ENCODE data around the gene RBM15.
A peak's percentile ranks its signal among the peaks of the same experiment; 100 is the strongest.

DNA sequence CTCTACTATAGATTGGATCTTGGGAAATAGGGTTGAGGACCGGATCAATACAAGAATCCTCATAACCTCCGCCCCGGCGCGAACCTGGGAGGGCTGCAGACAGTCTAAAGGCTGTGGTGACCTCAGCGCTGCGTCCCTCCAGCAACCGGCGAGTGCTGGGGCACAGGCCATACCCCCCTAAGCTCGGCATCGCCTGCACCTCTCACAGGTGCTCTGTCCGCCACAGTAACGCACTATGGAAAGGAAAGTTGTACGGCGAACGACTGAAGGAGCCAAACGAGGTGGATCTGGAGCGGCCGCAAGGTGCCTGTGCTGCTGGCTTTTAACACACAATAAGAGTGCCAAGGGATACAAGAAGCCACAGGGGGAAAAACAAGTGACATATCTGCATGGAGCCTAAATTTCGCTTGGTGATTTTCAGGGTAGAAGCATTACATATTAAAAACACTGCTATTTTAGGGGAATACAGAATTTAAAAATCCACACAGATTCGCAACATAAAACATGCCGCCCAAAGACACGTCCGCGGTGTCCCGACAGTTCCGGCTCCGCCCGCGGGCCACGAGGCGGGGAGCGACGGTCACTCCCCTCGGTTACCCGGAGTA, 1.4 kb upstream of the RBM15 start:
- no peak for TF ChIP-seq MYC (CRISPR knock-in tag; IDR thresholded peaks at IDR 0.05; ENCODE audit: borderline replicate concordance)
- TF ChIP-seq, protein P1, sequence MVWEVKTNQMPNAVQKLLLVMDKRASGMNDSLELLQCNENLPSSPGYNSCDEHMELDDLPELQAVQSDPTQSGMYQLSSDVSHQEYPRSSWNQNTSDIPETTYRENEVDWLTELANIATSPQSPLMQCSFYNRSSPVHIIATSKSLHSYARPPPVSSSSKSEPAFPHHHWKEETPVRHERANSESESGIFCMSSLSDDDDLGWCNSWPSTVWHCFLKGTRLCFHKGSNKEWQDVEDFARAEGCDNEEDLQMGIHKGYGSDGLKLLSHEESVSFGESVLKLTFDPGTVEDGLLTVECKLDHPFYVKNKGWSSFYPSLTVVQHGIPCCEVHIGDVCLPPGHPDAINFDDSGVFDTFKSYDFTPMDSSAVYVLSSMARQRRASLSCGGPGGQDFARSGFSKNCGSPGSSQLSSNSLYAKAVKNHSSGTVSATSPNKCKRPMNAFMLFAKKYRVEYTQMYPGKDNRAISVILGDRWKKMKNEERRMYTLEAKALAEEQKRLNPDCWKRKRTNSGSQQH (CRISPR knock-in tag; IDR thresholded peaks at IDR 0.05; ENCODE audit: low read depth), result no peak
- TF ChIP-seq, protein P2, sequence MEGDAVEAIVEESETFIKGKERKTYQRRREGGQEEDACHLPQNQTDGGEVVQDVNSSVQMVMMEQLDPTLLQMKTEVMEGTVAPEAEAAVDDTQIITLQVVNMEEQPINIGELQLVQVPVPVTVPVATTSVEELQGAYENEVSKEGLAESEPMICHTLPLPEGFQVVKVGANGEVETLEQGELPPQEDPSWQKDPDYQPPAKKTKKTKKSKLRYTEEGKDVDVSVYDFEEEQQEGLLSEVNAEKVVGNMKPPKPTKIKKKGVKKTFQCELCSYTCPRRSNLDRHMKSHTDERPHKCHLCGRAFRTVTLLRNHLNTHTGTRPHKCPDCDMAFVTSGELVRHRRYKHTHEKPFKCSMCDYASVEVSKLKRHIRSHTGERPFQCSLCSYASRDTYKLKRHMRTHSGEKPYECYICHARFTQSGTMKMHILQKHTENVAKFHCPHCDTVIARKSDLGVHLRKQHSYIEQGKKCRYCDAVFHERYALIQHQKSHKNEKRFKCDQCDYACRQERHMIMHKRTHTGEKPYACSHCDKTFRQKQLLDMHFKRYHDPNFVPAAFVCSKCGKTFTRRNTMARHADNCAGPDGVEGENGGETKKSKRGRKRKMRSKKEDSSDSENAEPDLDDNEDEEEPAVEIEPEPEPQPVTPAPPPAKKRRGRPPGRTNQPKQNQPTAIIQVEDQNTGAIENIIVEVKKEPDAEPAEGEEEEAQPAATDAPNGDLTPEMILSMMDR (CRISPR knock-in tag; IDR thresholded peaks at IDR 0.05), result no peak
- TF ChIP-seq, protein P3, sequence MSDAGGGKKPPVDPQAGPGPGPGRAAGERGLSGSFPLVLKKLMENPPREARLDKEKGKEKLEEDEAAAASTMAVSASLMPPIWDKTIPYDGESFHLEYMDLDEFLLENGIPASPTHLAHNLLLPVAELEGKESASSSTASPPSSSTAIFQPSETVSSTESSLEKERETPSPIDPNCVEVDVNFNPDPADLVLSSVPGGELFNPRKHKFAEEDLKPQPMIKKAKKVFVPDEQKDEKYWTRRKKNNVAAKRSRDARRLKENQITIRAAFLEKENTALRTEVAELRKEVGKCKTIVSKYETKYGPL (CRISPR knock-in tag; IDR thresholded peaks at IDR 0.05), result no peak
- peak; percentile 70 for TF ChIP-seq ZC3H4 (CRISPR knock-in tag; IDR thresholded peaks at IDR 0.05; ENCODE audit: borderline replicate concordance)
- TF ChIP-seq ZBTB40 (IDR thresholded peaks at IDR 0.05), result no peak
- no peak for TF ChIP-seq ZBTB40 (CRISPR knock-in tag; IDR thresholded peaks at IDR 0.05)
- no peak for TF ChIP-seq IKZF1 (IDR thresholded peaks at IDR 0.05)
- TF ChIP-seq CEBPB (IDR thresholded peaks at IDR 0.05; ENCODE audit: borderline replicate concordance, low read depth, low read length), result no peak
- TF ChIP-seq, protein P4, sequence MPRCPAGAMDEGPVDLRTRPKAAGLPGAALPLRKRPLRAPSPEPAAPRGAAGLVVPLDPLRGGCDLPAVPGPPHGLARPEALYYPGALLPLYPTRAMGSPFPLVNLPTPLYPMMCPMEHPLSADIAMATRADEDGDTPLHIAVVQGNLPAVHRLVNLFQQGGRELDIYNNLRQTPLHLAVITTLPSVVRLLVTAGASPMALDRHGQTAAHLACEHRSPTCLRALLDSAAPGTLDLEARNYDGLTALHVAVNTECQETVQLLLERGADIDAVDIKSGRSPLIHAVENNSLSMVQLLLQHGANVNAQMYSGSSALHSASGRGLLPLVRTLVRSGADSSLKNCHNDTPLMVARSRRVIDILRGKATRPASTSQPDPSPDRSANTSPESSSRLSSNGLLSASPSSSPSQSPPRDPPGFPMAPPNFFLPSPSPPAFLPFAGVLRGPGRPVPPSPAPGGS (CRISPR knock-in tag; IDR thresholded peaks at IDR 0.05), result no peak
- TF ChIP-seq TBL1XR1 (IDR thresholded peaks at IDR 0.05; ENCODE audit: borderline replicate concordance, low read length, partially characterized antibody), result no peak
- TF ChIP-seq ZNF782 (CRISPR knock-in tag; IDR thresholded peaks at IDR 0.05; ENCODE audit: borderline replicate concordance), result no peak

Data from HepG2 (cell line).